ENCODE measurements around the gene ARMC5. TPM values are rescaled to one million over a fixed set of nuclear protein-coding genes. Genes with fewer than 3 reads are reported as not detected.

ARMC5 gene
- total RNA-seq, 3 donors from 2014 or later: 8.3 to 9.9 (median 8.5) TPM

DNA sequence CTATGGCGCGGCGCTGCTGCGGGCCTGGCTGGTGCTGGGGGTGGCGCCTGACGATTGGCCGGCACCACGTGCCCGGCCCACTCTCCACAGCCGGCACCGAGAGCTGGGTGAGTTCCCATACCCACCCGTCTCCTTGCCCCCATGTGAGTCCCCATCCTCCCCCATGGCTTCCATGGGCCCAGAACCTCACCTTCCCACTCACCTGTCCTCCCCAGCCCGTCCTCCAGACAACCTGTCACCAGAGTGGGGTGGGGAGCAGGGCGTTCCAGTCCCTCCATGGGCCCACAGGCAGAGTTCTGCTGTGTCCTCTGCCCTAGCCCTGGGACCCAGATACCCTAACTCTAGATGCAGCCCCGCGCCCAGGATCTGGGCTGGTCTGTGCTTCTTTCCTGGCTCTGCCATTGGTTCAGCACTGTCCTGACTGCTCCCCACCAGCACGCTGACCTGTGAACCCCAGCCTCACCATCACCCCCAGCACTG lies 5.5 kb downstream of the ARMC5 start:
- no peaks in the 10 kb centered on the region for H3K36me3 ChIP-seq (ENCODE audit: low read depth)

DNA sequence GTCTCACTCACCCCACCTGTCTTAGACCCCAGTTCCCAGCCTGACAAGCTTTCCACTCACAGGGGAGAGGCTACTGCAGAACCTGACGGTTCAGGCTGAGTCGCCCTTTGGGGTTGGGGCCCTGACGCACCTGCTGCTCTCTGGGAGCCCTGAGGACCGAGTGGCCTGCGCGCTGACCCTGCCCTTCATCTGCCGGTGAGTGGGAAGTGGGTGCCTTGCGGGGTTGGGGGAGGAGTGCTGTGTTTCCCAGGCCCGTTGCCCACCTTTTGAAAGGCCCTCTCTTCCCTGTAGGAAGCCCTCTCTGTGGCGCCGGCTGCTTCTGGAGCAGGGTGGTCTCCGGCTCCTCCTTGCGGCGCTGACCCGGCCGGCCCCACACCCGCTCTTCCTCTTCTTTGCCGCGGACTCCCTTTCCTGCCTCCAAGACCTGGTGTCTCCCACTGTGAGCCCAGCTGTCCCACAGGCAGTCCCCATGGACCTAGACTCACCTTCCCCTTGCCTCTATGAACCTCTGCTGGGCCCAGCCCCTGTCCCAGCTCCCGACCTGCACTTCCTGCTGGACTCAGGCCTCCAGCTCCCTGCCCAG lies 6.6 kb downstream of the ARMC5 start:
- DNase-seq (peak in 1 of 3 donors; percentile 46), ATAC-seq (no peak)
- H3K9me3 ChIP-seq: no peaks in the 10 kb centered on the region
- TF ChIP-seq, protein P1, sequence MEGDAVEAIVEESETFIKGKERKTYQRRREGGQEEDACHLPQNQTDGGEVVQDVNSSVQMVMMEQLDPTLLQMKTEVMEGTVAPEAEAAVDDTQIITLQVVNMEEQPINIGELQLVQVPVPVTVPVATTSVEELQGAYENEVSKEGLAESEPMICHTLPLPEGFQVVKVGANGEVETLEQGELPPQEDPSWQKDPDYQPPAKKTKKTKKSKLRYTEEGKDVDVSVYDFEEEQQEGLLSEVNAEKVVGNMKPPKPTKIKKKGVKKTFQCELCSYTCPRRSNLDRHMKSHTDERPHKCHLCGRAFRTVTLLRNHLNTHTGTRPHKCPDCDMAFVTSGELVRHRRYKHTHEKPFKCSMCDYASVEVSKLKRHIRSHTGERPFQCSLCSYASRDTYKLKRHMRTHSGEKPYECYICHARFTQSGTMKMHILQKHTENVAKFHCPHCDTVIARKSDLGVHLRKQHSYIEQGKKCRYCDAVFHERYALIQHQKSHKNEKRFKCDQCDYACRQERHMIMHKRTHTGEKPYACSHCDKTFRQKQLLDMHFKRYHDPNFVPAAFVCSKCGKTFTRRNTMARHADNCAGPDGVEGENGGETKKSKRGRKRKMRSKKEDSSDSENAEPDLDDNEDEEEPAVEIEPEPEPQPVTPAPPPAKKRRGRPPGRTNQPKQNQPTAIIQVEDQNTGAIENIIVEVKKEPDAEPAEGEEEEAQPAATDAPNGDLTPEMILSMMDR (IDR thresholded peaks at IDR 0.05): no peak
- intact Hi-C loops (cut with DNase I, micrococcal nuclease): no loop called here
- H3K4me3 ChIP-seq: no peak overlapping the region
- H3K4me1 ChIP-seq (ENCODE audit: low read depth): no peaks in the 10 kb centered on the region
- no peaks in the 10 kb centered on the region for H3K36me3 ChIP-seq (ENCODE audit: low read depth)

More for the DNA sequence above, 5.5 kb downstream of the ARMC5 start:
- TF ChIP-seq, protein P1 (IDR thresholded peaks at IDR 0.05): no peak
- Histone ChIP-seq H3K4me3 (no peak overlapping the region), H3K4me1 (ENCODE audit: low read depth) (peaks cover 5% of the 10 kb centered on the region), H3K9me3 (no peaks in the 10 kb centered on the region)
- ATAC-seq (no peak), DNase-seq (peak in 1 of 3 donors; percentile 47)
- intact Hi-C loops (cut with DNase I, micrococcal nuclease): no loop called here

DNA sequence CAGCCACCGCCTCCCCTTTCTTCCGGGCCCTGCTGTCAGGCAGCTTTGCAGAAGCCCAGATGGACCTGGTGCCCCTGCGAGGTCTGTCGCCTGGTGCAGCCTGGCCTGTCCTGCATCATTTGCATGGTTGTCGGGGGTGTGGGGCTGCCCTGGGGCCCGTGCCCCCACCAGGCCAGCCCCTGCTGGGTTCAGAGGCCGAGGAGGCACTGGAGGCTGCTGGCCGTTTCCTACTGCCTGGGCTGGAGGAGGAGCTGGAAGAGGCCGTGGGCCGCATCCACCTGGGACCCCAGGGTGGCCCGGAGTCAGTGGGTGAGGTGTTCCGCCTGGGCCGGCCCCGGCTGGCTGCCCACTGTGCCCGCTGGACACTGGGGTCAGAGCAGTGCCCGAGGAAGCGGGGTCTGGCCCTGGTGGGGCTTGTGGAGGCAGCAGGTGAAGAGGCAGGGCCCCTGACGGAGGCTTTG lies 7.1 kb downstream of the ARMC5 start:
- Histone ChIP-seq H3K9me3 (no peaks in the 10 kb centered on the region), H3K4me3 (no peak overlapping the region), H3K4me1 (ENCODE audit: low read depth) (peaks cover 3% of the 10 kb centered on the region), H3K36me3 (ENCODE audit: low read depth) (no peaks in the 10 kb centered on the region)
- DNase-seq (peak in 2 of 3 donors; percentile 27 to 49), ATAC-seq (no peak)
- TF ChIP-seq, protein P1 (IDR thresholded peaks at IDR 0.05): no peak
- intact Hi-C loops (cut with DNase I, micrococcal nuclease): no loop called here

DNA sequence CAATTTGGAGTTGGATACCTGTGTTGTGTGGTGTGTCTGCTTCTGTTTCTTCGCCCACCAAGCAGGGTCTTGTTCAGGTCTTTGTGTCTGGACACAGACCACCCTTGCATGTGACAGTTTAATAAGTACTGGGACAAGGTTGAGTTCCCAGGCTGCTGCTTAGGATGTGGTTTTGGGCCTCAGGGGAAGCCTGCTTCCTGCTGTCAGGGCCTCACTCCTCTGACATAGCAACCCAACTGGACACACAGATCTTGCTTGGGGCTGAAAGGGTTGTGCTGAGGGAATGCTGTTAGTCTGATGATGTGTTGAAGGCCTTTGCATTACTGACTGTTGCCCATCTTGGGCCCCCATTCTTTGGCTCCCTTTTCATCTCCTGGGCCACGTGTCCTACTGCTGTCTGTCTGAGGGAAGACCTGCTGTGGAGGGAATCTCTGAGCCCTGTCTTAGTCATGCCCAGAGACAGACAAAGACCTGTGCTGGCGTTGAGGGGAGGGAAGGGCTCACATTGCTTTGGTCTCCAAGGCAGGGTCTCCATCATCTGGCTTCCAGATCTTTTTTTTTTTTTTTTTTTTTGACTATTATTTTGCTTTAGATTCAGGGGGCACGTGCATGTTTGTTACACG lies 8.0 kb downstream of the ARMC5 start:
- Histone ChIP-seq H3K36me3 (ENCODE audit: low read depth) (no peaks in the 10 kb centered on the region), H3K4me3 (no peak overlapping the region), H3K4me1 (ENCODE audit: low read depth) (peaks cover 7% of the 10 kb centered on the region), H3K9me3 (no peaks in the 10 kb centered on the region)
- DNase-seq (peak in 1 of 3 donors; percentile 20), ATAC-seq (peak; percentile 22)
- TF ChIP-seq, protein P1 (IDR thresholded peaks at IDR 0.05): no peak
- intact Hi-C loops (cut with DNase I, micrococcal nuclease): no loop called here

DNA sequence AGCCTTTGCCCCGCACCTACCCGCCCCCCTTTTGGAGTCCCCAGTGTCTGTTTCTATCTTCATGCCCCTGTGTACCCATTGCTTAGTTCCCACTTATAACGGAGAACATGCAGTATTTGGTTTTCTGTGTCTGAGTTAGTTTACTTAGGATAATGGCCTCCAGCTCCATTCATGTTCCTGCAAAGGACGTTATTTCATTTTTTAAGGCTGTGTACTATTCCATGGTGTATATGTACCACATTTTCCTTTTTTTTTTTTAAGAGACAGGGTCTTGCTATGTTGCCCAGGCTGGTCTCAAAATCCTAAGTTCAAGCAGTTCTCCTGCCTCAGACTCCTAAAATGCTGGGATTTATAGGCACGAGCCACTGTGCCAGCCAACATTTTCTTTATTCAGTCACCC lies 8.6 kb downstream of the ARMC5 start:
- no peak for ATAC-seq
- H3K9me3 ChIP-seq: no peaks in the 10 kb centered on the region
- H3K36me3 ChIP-seq (ENCODE audit: low read depth): no peaks in the 10 kb centered on the region
- intact Hi-C loops (cut with DNase I, micrococcal nuclease): no loop called here
- no peak overlapping the region for H3K4me3 ChIP-seq
- TF ChIP-seq, protein P1 (IDR thresholded peaks at IDR 0.05): no peak
- peaks cover 7% of the 10 kb centered on the region for H3K4me1 ChIP-seq (ENCODE audit: low read depth)
- peak in 1 of 3 donors; percentile 1 for DNase-seq
